Activated CD8-positive, alpha-beta memory T cell treated with anti-CD3 and anti-CD28 coated beads, Interleukin-2, amount 50 U/mL, for 1 hour (primary cell): ENCODE data around the gene KDM1A.
A peak's percentile ranks its signal among the peaks of the same experiment; 100 is the strongest.

Source experiments
- DNase-seq: peaks from one replicate; pipeline ENCODE4 v3.0.0-alpha.2; 2020; ENCODE audit errors: extremely low read depth

Gene KDM1A

GRCh38 chr1:23069675-23070074 lies 50.4 kb downstream of the KDM1A start:
- no peak for DNase-seq

- no peak for DNase-seq
Observed at GRCh38 chr1:23074012-23074411, 54.7 kb downstream of the KDM1A start.

GRCh38 chr1:23079025-23079424 lies 59.8 kb downstream of the KDM1A start:
- no peak for DNase-seq

- no peak for DNase-seq
Observed at GRCh38 chr1:23080885-23081284, 61.6 kb downstream of the KDM1A start.

- DNase-seq, result no peak
Observed at GRCh38 chr1:23081376-23081775, 62.1 kb downstream of the KDM1A start.

- DNase-seq, result no peak
Observed at GRCh38 chr1:23083714-23084480, 64.6 kb downstream of the KDM1A start.

GRCh38 chr1:23084880-23085279 lies 65.6 kb downstream of the KDM1A start:
- no peak for DNase-seq

- no peak for DNase-seq
Observed at GRCh38 chr1:23085696-23086095, 66.4 kb downstream of the KDM1A start.

GRCh38 chr1:23088027-23088426 lies 68.8 kb downstream of the KDM1A start:
- DNase-seq, result no peak

GRCh38 chr1:23090056-23090455 lies 70.8 kb downstream of the KDM1A start:
- no peak for DNase-seq

- DNase-seq, result no peak
Observed at GRCh38 chr1:23091545-23091944, 72.3 kb downstream of the KDM1A start.

GRCh38 chr1:23092447-23092846 lies 73.2 kb downstream of the KDM1A start:
- no peak for DNase-seq

GRCh38 chr1:23097316-23097715 lies 78.0 kb downstream of the KDM1A start:
- DNase-seq, result no peak

GRCh38 chr1:23098463-23099170 lies 79.3 kb downstream of the KDM1A start:
- peak; percentile 37 for DNase-seq

GRCh38 chr1:23099171-23099536 lies 79.9 kb downstream of the KDM1A start:
- DNase-seq, result no peak

- no peak for DNase-seq
Observed at GRCh38 chr1:23100074-23100748, 80.9 kb downstream of the KDM1A start.

GRCh38 chr1:23101101-23101827 lies 82.0 kb downstream of the KDM1A start:
- DNase-seq, result no peak

GRCh38 chr1:23101887-23102286 lies 82.6 kb downstream of the KDM1A start:
- no peak for DNase-seq

- no peak for DNase-seq
Observed at GRCh38 chr1:23102289-23102688, 83.0 kb downstream of the KDM1A start.

- DNase-seq, result no peak
Observed at GRCh38 chr1:23103001-23103889, 84.0 kb downstream of the KDM1A start.

- DNase-seq, result no peak
Observed at GRCh38 chr1:23108918-23109533, 89.8 kb downstream of the KDM1A start.
